H1 (cell line): ENCODE measurements around the gene INPP5J. TPM values are rescaled to one million over a fixed set of nuclear protein-coding genes. Genes with fewer than 3 reads are reported as not detected.

ENCODE experiments used
- CTCF ChIA-PET: fragments of 300-600 bp; sonication (Branson Sonifier 250); formaldehyde crosslinking; loops from one replicate; lab custom pipeline; 2021; ENCODE audit not compliant: partially characterized antibody; lab: Charles Lee
- POLR2A ChIA-PET: fragments of 300-600 bp; sonication (Branson Sonifier 250); formaldehyde crosslinking; loops from one replicate; lab custom pipeline; 2021; ENCODE audit warnings: inconsistent platforms; ENCODE audit not compliant: partially characterized antibody; lab: Charles Lee
- DNase-seq, 2 experiments: peaks; one replicate each; pipeline versions ENCODE4 v3.0.0 to v3.0.0-alpha.2; 2010 to 2022; ENCODE audit warnings: low spot score in 2 of 2, low read depth in 1 of 2, mixed read lengths in 1 of 2
- FAIRE-seq: peaks from 2 replicates; lab custom pipeline; 2011; peaks lifted over from hg19 to GRCh38; lab: Jason Lieb, UNC
- H2AFZ ChIP-seq: 2 replicates; pipeline ENCODE4 v1.8.1; 2012; ENCODE audit warnings: low read length, inconsistent platforms
- H2AK5ac ChIP-seq: 2 replicates; pipeline ENCODE4 v1.6.1; 2013; ENCODE audit warnings: low read depth, low read length
- H2BK120ac ChIP-seq: replicated peaks from 2 replicates; pipeline ENCODE3; 2013; ENCODE audit warnings: low read depth, low read length, inconsistent platforms
- H2BK12ac ChIP-seq: 2 replicates; pipeline ENCODE4 v1.6.1; 2013; ENCODE audit warnings: low read depth, low read length
- H2BK15ac ChIP-seq: 2 replicates; pipeline ENCODE4 v1.6.1; 2013; ENCODE audit warnings: low read length
- H2BK20ac ChIP-seq: 2 replicates; pipeline ENCODE4 v1.6.1; 2013; ENCODE audit warnings: low read length
- H2BK5ac ChIP-seq: 2 replicates; pipeline ENCODE4 v1.6.1; 2013; ENCODE audit warnings: low read depth, low read length
- H3K14ac ChIP-seq: 2 replicates; pipeline ENCODE4 v1.6.1; 2013; ENCODE audit warnings: inconsistent platforms; ENCODE audit not compliant: insufficient read length
- H3K18ac ChIP-seq: 2 replicates; pipeline ENCODE4 v1.6.1; 2013; ENCODE audit warnings: low read length; ENCODE audit errors: extremely low read depth
- H3K23ac ChIP-seq: 2 replicates; pipeline ENCODE4 v1.6.1; 2013; ENCODE audit warnings: inconsistent platforms; ENCODE audit not compliant: insufficient read length
- H3K23me2 ChIP-seq: 2 replicates; pipeline ENCODE4 v1.6.1; 2013; ENCODE audit warnings: low read depth, low read length
- H3K27ac ChIP-seq: 2 replicates; pipeline ENCODE4 v1.6.1; 2011; ENCODE audit warnings: low read depth, low read length, inconsistent platforms
- H3K27me3 ChIP-seq, 4 experiments: replicated peaks in 1 of 4; 1 replicate in 1 of 4; 2 replicates in 3 of 4; pipeline versions ENCODE4 v1.6.1 to v1.8.1; 2011 to 2013; ENCODE audit warnings: low read length in 3 of 4, mild to moderate bottlenecking in 3 of 4, inconsistent platforms in 2 of 4, mixed read lengths in 2 of 4, moderate library complexity in 1 of 4; ENCODE audit not compliant: control insufficient read depth in 3 of 4, insufficient read depth in 3 of 4; ENCODE audit errors: extremely low read depth in 1 of 4
- H3K36me3 ChIP-seq, 4 experiments: 2 replicates each; pipeline versions ENCODE4 v1.6.1 to v1.8.1; 2011 to 2013; ENCODE audit warnings: mild to moderate bottlenecking in 4 of 4, low read length in 3 of 4, moderate library complexity in 2 of 4, control low read depth in 1 of 4, inconsistent platforms in 1 of 4; ENCODE audit not compliant: insufficient read depth in 4 of 4, control insufficient read depth in 2 of 4
- H3K4ac ChIP-seq: replicated peaks from 2 replicates; pipeline ENCODE3; 2013; ENCODE audit warnings: low read length, low read depth, mixed read lengths, inconsistent platforms; ENCODE audit not compliant: insufficient read length
- H3K4me1 ChIP-seq, 4 experiments: replicated peaks in 1 of 4; 1 replicate in 1 of 4; 2 replicates in 3 of 4; pipeline versions ENCODE4 v1.6.1 to v1.8.1; 2011 to 2013; ENCODE audit warnings: low read length in 3 of 4, inconsistent platforms in 2 of 4, mixed read lengths in 1 of 4; ENCODE audit not compliant: insufficient read depth in 4 of 4, control insufficient read depth in 3 of 4
- H3K4me2 ChIP-seq, 2 experiments: 2 replicates each; pipeline versions ENCODE4 v1.6.1 to v1.8.1; 2011 to 2013; ENCODE audit warnings: low read depth in 2 of 2, low read length in 2 of 2, control low read depth in 1 of 2, inconsistent platforms in 1 of 2, mild to moderate bottlenecking in 1 of 2; ENCODE audit not compliant: insufficient read depth in 1 of 2
- H3K4me3 ChIP-seq, 4 experiments: fragments of 200-600, 300-600 bp in 1 of 4; sonication (generic), shearing (Covaris generic), sonication (Bioruptor Twin) in 1 of 4; 2 replicates each; pipeline versions ENCODE4 v1.5.1 to v1.8.1; 2011 to 2016; ENCODE audit warnings: low read length in 4 of 4, low read depth in 3 of 4, control low read depth in 2 of 4, inconsistent platforms in 2 of 4, mild to moderate bottlenecking in 2 of 4, mixed read lengths in 1 of 4, moderate library complexity in 1 of 4; ENCODE audit not compliant: insufficient read depth in 2 of 4; ENCODE audit errors: extremely low read depth in 1 of 4
- H3K56ac ChIP-seq: replicated peaks from 2 replicates; pipeline ENCODE3; 2013; ENCODE audit warnings: low read depth, mild to moderate bottlenecking, mixed read lengths, low read length, inconsistent platforms; ENCODE audit not compliant: insufficient read length
- H3K79me1 ChIP-seq: 2 replicates; pipeline ENCODE4 v1.6.1; 2013; ENCODE audit warnings: low read depth, low read length, control low read depth
- H3K79me2 ChIP-seq, 2 experiments: 2 replicates each; pipeline versions ENCODE4 v1.6.1 to v1.8.1; 2012 to 2013; ENCODE audit warnings: low read length in 2 of 2, mild to moderate bottlenecking in 2 of 2, inconsistent platforms in 1 of 2; ENCODE audit not compliant: insufficient read depth in 2 of 2, control insufficient read depth in 1 of 2
- H3K9ac ChIP-seq, 4 experiments: replicated peaks in 1 of 4; 1 replicate in 1 of 4; 2 replicates in 3 of 4; pipeline versions ENCODE4 v1.6.1 to v1.8.1; 2011 to 2013; ENCODE audit warnings: low read depth in 3 of 4, low read length in 3 of 4, control low read depth in 2 of 4, mild to moderate bottlenecking in 2 of 4, moderate library complexity in 2 of 4, inconsistent platforms in 1 of 4; ENCODE audit errors: extremely low read depth in 1 of 4
- H3K9me3 ChIP-seq, 2 experiments: 2 replicates each; pipeline versions ENCODE4 v1.6.1 to v1.8.1; 2012 to 2013; ENCODE audit warnings: mild to moderate bottlenecking in 2 of 2, moderate library complexity in 2 of 2, control low read depth in 1 of 2, inconsistent platforms in 1 of 2, low read depth in 1 of 2, low read length in 1 of 2, mixed read lengths in 1 of 2; ENCODE audit not compliant: insufficient read depth in 2 of 2
- H4K20me1 ChIP-seq, 2 experiments: replicated peaks in 1 of 2; 2 replicates each; pipeline versions ENCODE3 to v1.8.1; 2011 to 2013; ENCODE audit warnings: inconsistent platforms in 2 of 2, low read length in 2 of 2, mild to moderate bottlenecking in 1 of 2; ENCODE audit not compliant: insufficient read depth in 2 of 2, control insufficient read depth in 1 of 2
- H4K5ac ChIP-seq: 2 replicates; pipeline ENCODE4 v1.6.1; 2013; ENCODE audit warnings: low read length, low read depth, mixed read lengths, inconsistent platforms; ENCODE audit not compliant: insufficient read length
- H4K8ac ChIP-seq: 2 replicates; pipeline ENCODE4 v1.8.0; 2013; ENCODE audit warnings: mild to moderate bottlenecking, moderate library complexity, low read length, inconsistent platforms; ENCODE audit not compliant: insufficient read depth; ENCODE audit errors: extremely low read depth
- H4K91ac ChIP-seq: replicated peaks from 2 replicates; pipeline ENCODE3; 2013; ENCODE audit warnings: low read length, mixed read lengths, inconsistent platforms; ENCODE audit not compliant: insufficient read length
- WGBS, 2 experiments: shearing (Covaris generic) in 1 of 2; methylation state at CpG; one replicate each; pipeline versions ENCODE4 v1.1.6 to v1.1.7; 2013 to 2015; ENCODE audit warnings: low lambda C conversion rate in 2 of 2, mixed read lengths in 2 of 2, inconsistent platforms in 1 of 2, low coverage in 1 of 2, missing lambda C conversion rate in 1 of 2; ENCODE audit not compliant: insufficient replicate concordance in 2 of 2, insufficient coverage in 1 of 2, insufficient read length in 1 of 2; ENCODE audit errors: extremely low coverage in 1 of 2, missing lambda C conversion rate in 1 of 2; 5-methylcytosine and 5-hydroxymethylcytosine counted together
- polyA plus RNA-seq, 7 experiments: library from polyadenylated mRNA; depleted of rRNA in 3 of 7; stranded (reverse) in 5 of 7; unstranded in 2 of 7; fragments of >200 nt in 5 of 7; fragments of 200-250 nt in 2 of 7; gene quantifications; 1 replicate in 5 of 7; 2 replicates in 1 of 7; 4 replicates in 1 of 7; pipeline versions ENCODE4 v1.2.1 to v1.2.3, GENCODE V29; 2011 to 2013; ENCODE audit warnings: missing spikeins in 2 of 7, mixed read lengths in 2 of 7
- total RNA-seq: library from RNA; stranded (reverse); fragmentation: NEBNext Ultra II Directional; extraction: Animal tissue kit (Norgen Biotek cat#: 25700); gene quantifications from 2 replicates; pipeline ENCODE4 v1.2.1, GENCODE V29; 2021

The INPP5J gene
- total and polyA plus RNA-seq, 2 of the 8 experiments (the other 6 are each of a cell fraction or from before 2014, with no cell fraction given): 5.4 to 6.0 TPM

- H4K5ac ChIP-seq: peak overlapping the region; percentile 19
- H3K9me3 ChIP-seq: no peaks in the 10 kb centered on the region; a peak in 1 of 4 replicates
- no peak overlapping the region for H3K9ac ChIP-seq
- POLR2A ChIA-PET: interaction anchor here (0.7 to 3.1 kb wide), 8 partner anchors 18 to 235 kb away, joined by 3 to 16 read pairs (median 3); partner anchors contain the start of genes PLA2G3 and RNF185
- H2AK5ac ChIP-seq: no peak overlapping the region
- no peak overlapping the region for H2BK15ac ChIP-seq
- H2BK5ac ChIP-seq: no peak overlapping the region
- peak overlapping the region; percentile 9 to 77 (median 68); a peak in 6 of 8 replicates for H3K4me3 ChIP-seq
- no peaks in the 10 kb centered on the region; the same call in 1 of the 2 replicates for H3K79me1 ChIP-seq
- no peak overlapping the region for H3K23ac ChIP-seq
- H3K18ac ChIP-seq: peak overlapping the region; percentile 38; the same call in 1 of the 2 replicates
- no peak overlapping the region for H4K8ac ChIP-seq
- peak overlapping the region; percentile 66 to 84 for H3K4me2 ChIP-seq
- no peak overlapping the region for H2AFZ ChIP-seq
- H3K4ac ChIP-seq: no peak overlapping the region
- H2BK120ac ChIP-seq: peak overlapping the region; percentile 90
- CTCF ChIA-PET: interaction anchor here (0.6 to 8.7 kb wide), 19 partner anchors 8 to 297 kb away, joined by 3 to 124 read pairs (median 5); partner anchors contain the start of genes INPP5J, PLA2G3 and SMTN
- FAIRE-seq: no peak
- WGBS, 2 experiments: 17% methylated on average over 5 of the region's 5 CpGs; no CpG with 5 or more reads in 1 of the 2 experiments
- H4K91ac ChIP-seq: no peak overlapping the region
- H3K56ac ChIP-seq: no peak overlapping the region
- no peaks in the 10 kb centered on the region for H3K79me2 ChIP-seq
- H3K23me2 ChIP-seq: peaks cover 8% of the 10 kb centered on the region; the same call in 1 of the 2 replicates
- H4K20me1 ChIP-seq: peaks cover 0 to 8% of the 10 kb centered on the region in 2 experiments
- 0 out of 2 replicates have a peak overlapping the region, but pooled peaks have one; percentile 48 for H2BK20ac ChIP-seq
- no peak for DNase-seq
- 0 out of 2 replicates have a peak overlapping the region, but pooled peaks have one; percentile 80 for H2BK12ac ChIP-seq
- peaks cover 0 to 15% (median 11%) of the 10 kb centered on the region in 4 experiments; a peak in 5 of 7 replicates for H3K4me1 ChIP-seq
- H3K27ac ChIP-seq: no peak overlapping the region
- no peaks in the 10 kb centered on the region for H3K36me3 ChIP-seq
- no peak overlapping the region for H3K14ac ChIP-seq
- H3K27me3 ChIP-seq: peaks cover 10 to 23% (median 22%) of the 10 kb centered on the region in 4 experiments
Measured at GRCh38 chr22:31107894-31108218, 14.9 kb upstream of the INPP5J start.
